HFF-Myc (cell line): Measurements from ENCODE around the gene GALNT8.

Experiments
- DNase-seq: peaks from one replicate; pipeline ENCODE4 v3.0.0-alpha.2; 2011; ENCODE audit warnings: low read depth; ENCODE audit errors: extremely low read depth
- H3K4me3 ChIP-seq: replicated peaks from 2 replicates; pipeline ENCODE4 v1.5.1; 2011; ENCODE audit warnings: low read depth, mild to moderate bottlenecking, control low read depth, low read length
- TF ChIP-seq, protein P1 (sequence below): IDR thresholded peaks from 2 replicates; pipeline ENCODE4 v1.5.1; 2012; ENCODE audit warnings: mild to moderate bottlenecking, low read depth, low read length, control low read depth; ENCODE audit errors: missing control alignments

GALNT8 gene

DNA sequence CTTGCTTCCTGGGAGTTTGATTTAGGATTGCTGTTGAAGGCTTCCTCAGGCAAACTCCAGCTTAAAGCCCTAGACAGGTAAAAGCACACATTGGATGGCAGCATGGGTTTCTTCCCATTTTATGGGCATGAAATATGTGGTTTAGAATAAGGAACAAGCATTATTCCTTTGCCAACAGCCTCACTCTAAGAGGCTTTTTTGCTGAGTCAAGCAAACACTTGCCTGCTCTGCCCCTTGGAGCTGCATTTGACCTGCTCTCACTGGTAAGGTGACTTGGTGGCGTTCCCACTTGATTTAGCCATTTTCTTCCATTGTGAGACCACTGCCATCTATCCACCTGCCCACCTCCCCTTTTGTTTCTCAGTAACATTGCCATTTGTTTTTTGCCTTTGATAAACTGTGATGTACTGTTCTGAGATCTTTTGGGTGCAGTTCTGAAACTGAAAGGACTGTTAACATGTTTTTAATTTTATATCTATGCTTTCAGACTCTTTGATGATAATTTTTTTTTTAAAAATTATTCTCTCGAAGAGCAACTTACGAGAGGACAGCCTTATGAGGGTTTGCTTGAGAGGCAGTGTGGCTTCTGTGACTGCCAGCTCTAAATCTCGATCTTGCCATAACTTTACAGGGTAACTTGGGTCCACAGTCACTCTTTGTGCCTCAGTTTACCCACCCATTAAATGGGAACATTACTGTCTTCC, 92.6 kb downstream of the GALNT8 start:
- no peak overlapping the region for H3K4me3 ChIP-seq
- no peak for DNase-seq
- TF ChIP-seq, protein P1, sequence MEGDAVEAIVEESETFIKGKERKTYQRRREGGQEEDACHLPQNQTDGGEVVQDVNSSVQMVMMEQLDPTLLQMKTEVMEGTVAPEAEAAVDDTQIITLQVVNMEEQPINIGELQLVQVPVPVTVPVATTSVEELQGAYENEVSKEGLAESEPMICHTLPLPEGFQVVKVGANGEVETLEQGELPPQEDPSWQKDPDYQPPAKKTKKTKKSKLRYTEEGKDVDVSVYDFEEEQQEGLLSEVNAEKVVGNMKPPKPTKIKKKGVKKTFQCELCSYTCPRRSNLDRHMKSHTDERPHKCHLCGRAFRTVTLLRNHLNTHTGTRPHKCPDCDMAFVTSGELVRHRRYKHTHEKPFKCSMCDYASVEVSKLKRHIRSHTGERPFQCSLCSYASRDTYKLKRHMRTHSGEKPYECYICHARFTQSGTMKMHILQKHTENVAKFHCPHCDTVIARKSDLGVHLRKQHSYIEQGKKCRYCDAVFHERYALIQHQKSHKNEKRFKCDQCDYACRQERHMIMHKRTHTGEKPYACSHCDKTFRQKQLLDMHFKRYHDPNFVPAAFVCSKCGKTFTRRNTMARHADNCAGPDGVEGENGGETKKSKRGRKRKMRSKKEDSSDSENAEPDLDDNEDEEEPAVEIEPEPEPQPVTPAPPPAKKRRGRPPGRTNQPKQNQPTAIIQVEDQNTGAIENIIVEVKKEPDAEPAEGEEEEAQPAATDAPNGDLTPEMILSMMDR, result no peak

DNA sequence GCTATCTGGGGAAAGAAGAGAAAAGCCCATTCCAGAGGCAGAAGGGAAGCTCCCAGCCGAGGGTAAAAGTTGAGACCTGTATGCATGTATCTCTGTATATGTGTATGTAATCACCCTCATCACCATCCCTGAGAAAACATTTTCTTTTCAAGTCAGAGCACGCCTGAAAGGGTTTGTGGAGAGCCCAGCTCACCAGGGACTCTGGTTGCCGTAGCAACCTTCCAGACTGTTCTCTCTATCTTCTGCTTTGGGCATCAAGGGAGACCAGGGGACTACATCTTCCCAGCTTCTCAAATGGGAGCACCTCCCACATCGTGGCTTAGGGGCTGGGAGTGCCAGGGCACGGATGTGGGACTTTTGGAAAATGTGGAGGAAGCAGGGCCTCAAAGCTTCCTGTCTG, 93.5 kb downstream of the GALNT8 start:
- no peak overlapping the region for H3K4me3 ChIP-seq
- TF ChIP-seq, protein P1, result no peak
- no peak for DNase-seq

DNA sequence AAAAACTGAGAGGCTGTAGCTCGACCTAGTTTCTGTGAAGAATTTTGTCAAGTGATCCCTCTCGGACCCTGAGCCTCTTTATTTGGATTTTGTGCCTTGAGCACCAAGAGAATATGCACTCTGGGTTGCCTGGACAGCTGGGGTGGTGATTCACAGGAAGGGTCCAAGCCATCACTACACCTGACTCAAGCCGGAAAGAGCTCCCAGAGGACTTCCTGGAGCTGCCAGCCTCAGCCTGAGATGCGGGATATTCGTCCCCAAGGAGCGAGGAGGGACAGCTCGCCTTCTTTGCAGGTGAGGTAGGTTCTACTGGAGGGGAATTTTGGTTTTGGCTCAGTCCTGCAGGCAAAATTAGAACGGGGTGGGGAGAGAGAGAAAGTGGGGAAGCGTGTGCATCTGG, 94.3 kb downstream of the GALNT8 start:
- no peak for DNase-seq
- no peak overlapping the region for H3K4me3 ChIP-seq
- TF ChIP-seq, protein P1, result no peak

DNA sequence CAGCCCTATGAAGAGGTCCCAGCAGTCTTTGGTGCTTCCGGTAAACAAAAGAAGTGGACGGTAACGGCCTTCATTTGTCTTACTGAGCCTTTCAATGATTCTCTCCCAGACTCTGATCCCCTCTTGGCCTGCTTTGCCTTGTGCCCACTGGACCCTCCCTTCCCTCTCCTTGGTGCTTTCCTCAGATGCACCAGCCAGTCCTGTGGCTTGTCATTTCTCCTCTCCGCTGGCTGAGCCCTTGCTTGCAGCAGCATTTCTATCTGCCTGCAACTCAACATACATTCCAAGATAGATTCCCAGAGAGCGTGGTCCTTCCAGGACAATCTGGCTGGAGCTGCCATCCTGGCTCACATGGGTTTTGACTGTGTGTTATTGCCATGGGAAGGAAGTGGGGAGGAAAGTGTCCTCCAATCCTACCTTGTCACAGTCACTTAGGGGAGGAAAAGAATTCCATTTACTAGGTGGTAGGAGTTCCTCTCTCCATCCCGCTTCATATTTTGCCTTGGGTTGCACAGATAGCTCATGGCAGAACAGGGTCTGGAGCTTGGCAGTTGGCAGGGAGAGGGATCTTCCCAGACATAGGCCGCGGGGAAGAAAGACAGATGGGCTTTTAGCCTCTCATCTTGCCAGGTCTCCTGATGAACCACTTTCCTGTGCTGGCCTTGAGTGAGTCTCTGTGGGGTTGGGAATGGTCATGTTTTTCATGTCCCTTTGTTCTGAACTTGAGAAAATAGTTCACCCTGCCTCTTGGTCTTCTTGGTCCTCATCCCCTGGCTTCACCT, 96.7 kb downstream of the GALNT8 start:
- no peak for DNase-seq
- TF ChIP-seq, protein P1, result no peak
- H3K4me3 ChIP-seq, result no peak overlapping the region

DNA sequence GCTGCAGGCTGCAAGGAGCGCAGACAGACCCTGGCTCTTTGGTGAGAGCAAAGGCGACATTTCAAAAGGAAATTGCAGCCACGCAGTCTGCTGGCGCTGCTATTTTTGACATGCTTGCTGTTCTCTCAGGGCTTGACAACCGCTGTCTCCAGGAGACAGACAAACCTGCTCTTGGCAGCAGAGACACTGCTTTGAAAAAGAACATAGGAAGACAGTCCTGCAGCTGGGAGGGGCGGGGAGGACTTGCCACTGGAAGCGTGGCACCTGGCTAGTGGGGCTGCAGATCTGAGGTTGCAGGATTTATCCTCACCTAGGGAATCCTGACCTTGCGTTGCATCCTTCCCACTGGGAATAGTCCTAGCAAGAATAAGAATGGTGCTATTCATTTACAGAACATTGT, 97.7 kb downstream of the GALNT8 start:
- TF ChIP-seq, protein P1, result no peak
- no peak for DNase-seq
- no peak overlapping the region for H3K4me3 ChIP-seq

DNA sequence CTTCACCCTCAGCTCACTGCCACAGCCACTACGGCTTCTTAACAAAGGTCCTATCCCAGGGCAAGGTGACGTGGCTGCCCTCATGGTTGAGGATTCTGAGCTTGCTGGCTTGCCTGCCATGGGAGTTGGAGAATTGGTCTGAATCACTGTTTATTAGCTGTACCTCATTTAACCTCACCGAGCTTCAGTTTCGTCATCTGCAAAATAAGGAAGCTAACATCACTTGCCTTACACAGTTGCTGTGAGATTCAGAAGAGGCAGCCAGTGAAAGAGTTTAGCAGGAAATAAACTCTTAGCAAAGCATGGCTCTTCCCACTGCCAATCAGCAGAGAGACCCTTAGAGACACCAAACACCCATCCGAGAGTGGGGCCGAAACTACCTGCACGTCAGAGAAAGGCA, 99.5 kb downstream of the GALNT8 start:
- TF ChIP-seq, protein P1, result no peak
- H3K4me3 ChIP-seq, result no peak overlapping the region
- no peak for DNase-seq

DNA sequence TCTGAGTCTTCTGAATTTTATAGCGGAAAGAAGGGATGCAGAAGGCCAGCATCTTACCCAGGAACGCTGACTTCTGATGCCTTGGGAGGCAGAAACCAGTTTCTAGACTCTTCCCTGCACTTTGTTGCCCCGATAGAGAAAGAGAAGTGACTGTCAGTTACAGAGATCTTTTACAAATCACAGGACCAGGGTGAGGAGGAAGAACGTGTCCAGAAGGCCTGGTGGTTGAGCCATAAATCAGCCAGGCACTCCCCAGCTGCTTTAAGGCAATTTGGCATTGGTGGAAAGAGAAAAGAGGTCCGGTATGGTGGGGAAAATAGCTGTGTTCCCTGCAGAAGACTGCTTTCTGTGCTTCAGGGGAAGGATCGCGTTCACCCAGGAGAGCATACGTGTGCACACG, 100.8 kb downstream of the GALNT8 start:
- H3K4me3 ChIP-seq, result no peak overlapping the region
- no peak for DNase-seq
- TF ChIP-seq, protein P1, result no peak
